Thoracic aorta (tissue), 2 donors: ENCODE data around the gene HTRA2. TPM values are rescaled to one million over a fixed set of nuclear protein-coding genes. Genes with fewer than 3 reads are reported as not detected.

Experiments
- ATAC-seq: fragments of 150-250 bp; one replicate; pipeline ENCODE4 v1.8.0; 2017; ENCODE audit warnings: low read depth; ENCODE audit not compliant: insufficient number of reproducible peaks, low FRiP score
- DNase-seq: peaks from one replicate; pipeline ENCODE4 v3.0.0-alpha.2; 2020; ENCODE audit warnings: low spot score
- H3K27ac ChIP-seq, 2 donors: fragments of 200-600 bp; sonication (generic); 1 replicate in 1 of 2; 2 replicates in 1 of 2; pipeline ENCODE4 v1.5.1; 2016; ENCODE audit warnings: mild to moderate bottlenecking in 2 of 2, moderate library complexity in 2 of 2
- H3K27me3 ChIP-seq: fragments of 200-600 bp; sonication (generic); replicated peaks from 2 replicates; pipeline ENCODE4 v1.6.0; 2016; ENCODE audit warnings: mild to moderate bottlenecking; ENCODE audit not compliant: insufficient read depth
- H3K36me3 ChIP-seq: fragments of 200-600 bp; sonication (generic); one replicate; pipeline ENCODE4 v1.5.1; 2016
- H3K4me1 ChIP-seq, 2 donors: fragments of 200-600 bp; sonication (generic); 1 replicate in 1 of 2; 2 replicates in 1 of 2; pipeline versions ENCODE4 v1.5.1 to v1.6.0; 2016; ENCODE audit warnings: low read depth in 2 of 2, mild to moderate bottlenecking in 1 of 2; ENCODE audit not compliant: control insufficient read depth in 1 of 2
- H3K4me3 ChIP-seq: fragments of 200-600 bp; sonication (generic); 2 replicates; pipeline ENCODE4 v1.5.1; 2016; ENCODE audit warnings: mild to moderate bottlenecking
- H3K9me3 ChIP-seq: fragments of 200-600 bp; sonication (generic); 2 replicates; pipeline ENCODE4 v1.5.1; 2016
- CTCF ChIP-seq: fragments of 200-600 bp; sonication (generic); IDR thresholded peaks from one replicate; pipeline ENCODE4 v1.5.1; 2019; ENCODE audit warnings: antibody characterized with exemption
- total RNA-seq, 2 donors: library from RNA; depleted of rRNA; stranded (reverse); fragments of >200 nt; gene quantifications; one replicate each; pipeline versions ENCODE4 v1.1.0 to v1.2.3, GENCODE V29; 2016

Gene HTRA2
- total RNA-seq, 2 donors from 2014 or later = 34.9 to 35.6 TPM

GRCh38 chr2:74499267-74499939, 30.3 kb upstream of the HTRA2 start, which contains the start of gene LBX2:
TSS of gene LBX2 (minus strand) at chr2:74499603. CDS start at chr2:74499537, 66 bp downstream.
- no peak for DNase-seq
- ATAC-seq = no peak

GRCh38 chr2:74499940-74500577, 29.7 kb upstream of the HTRA2 start:
- H3K36me3 ChIP-seq = peaks cover 6% of the 10 kb centered on the region
- TF ChIP-seq CTCF = no peak
- no peaks in the 10 kb centered on the region for H3K9me3 ChIP-seq
- DNase-seq (no peak), ATAC-seq (no peak)
- peaks cover 16 to 41% of the 10 kb centered on the region in 2 donors for H3K4me1 ChIP-seq
- H3K27me3 ChIP-seq = peaks cover 6% of the 10 kb centered on the region
- no peak overlapping the region for H3K27ac ChIP-seq
- no peak overlapping the region for H3K4me3 ChIP-seq

More at GRCh38 chr2:74499267-74499939, 30.3 kb upstream of the HTRA2 start, which contains the start of gene LBX2:
- Histone ChIP-seq H3K4me3 (peak within 1 kb of the TSS; percentile 65), H3K27ac (peak within 1 kb of the TSS in 1 of 2 donors; percentile 37), H3K27me3 (peaks cover 6% of the 10 kb centered on the region), H3K9me3 (no peaks in the 10 kb centered on the region), H3K36me3 (no peaks in the 10 kb centered on the region), H3K4me1 (peaks cover 16 to 41% of the 10 kb centered on the region in 2 donors)
- no peak for TF ChIP-seq CTCF

GRCh38 chr2:74500578-74500946, 29.2 kb upstream of the HTRA2 start:
- Histone ChIP-seq H3K4me3 (no peak overlapping the region), H3K4me1 (peaks cover 16 to 43% of the 10 kb centered on the region in 2 donors), H3K27me3 (peaks cover 6% of the 10 kb centered on the region), H3K27ac (no peak overlapping the region), H3K9me3 (no peaks in the 10 kb centered on the region), H3K36me3 (peaks cover 11% of the 10 kb centered on the region)
- no peak for ATAC-seq
- no peak for DNase-seq
- TF ChIP-seq CTCF = no peak

- H3K27me3 ChIP-seq = peaks cover 6% of the 10 kb centered on the region
- TF ChIP-seq CTCF = no peak
- no peak for DNase-seq
- no peak overlapping the region for H3K4me3 ChIP-seq
- no peak overlapping the region for H3K27ac ChIP-seq
- peaks cover 21 to 53% of the 10 kb centered on the region in 2 donors for H3K4me1 ChIP-seq
- no peaks in the 10 kb centered on the region for H3K9me3 ChIP-seq
- no peak for ATAC-seq
- H3K36me3 ChIP-seq = peaks cover 16% of the 10 kb centered on the region
Measured at GRCh38 chr2:74501335-74502071, 28.2 kb upstream of the HTRA2 start.

- ATAC-seq (no peak), DNase-seq (no peak)
- Histone ChIP-seq H3K4me3 (peak overlapping the region; percentile 80), H3K27me3 (peaks cover 6% of the 10 kb centered on the region), H3K27ac (no peak overlapping the region), H3K36me3 (peaks cover 16% of the 10 kb centered on the region), H3K4me1 (peaks cover 25 to 57% of the 10 kb centered on the region in 2 donors), H3K9me3 (no peaks in the 10 kb centered on the region)
- no peak for TF ChIP-seq CTCF
Measured at GRCh38 chr2:74502147-74502719, 27.5 kb upstream of the HTRA2 start.
